ENCODE results near the gene SLC43A2.
"Not testable (repeated sequence)": the region's sequence is repeated elsewhere in the genome, so short reads cannot be mapped to it uniquely, and the experiment has no call there.

Gene SLC43A2

DNA sequence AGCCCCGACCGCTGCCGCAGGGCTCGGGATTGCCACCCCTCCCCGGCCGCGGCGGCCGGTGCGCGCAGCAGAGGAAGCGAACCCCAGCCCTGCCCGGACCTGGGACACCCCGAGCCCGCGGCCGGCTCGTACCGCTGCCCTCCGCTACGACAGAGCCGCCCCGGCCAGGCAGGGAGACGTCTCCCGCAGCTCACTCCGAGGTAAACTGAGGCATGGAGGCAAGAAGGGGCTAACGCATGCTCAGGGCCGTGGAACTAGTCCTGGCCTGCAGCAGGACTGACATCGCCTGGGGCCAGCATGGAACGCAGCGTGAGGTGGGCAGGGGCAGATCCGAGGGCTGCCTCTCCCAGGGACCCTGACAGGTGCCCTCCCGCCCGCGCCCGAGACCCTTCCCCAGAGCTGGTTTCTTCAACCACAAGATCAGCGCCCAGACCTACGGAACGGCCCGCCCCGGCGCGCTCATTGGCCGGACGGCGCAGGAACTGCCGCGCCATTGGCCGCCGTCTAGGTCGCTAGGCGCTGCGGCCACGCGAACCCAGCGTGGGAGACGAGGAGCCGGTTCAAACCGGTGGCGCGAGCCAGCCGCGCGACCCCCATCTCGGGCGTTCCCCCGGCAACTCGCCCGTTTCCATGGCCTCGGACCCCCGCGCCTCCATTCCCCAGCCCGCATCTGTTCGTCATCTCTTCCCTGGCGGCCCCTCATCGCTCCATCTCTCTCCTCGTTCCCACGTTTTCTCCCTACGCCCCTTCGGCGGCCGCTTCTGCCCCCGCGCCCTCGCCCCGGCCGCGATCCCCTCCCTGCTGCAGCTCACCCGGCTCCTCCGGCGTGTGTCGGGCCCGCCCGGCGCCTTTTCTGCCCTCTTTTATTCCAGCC lies at the start of gene SLC43A2:
TSS of gene SLC43A2 (minus strand) at position 853 of the 874 bp plus-strand sequence. CDS start 960 bp downstream, outside the sequence.
- DNase-seq (ENCODE audit: low spot score) = peak; percentile 87

DNA sequence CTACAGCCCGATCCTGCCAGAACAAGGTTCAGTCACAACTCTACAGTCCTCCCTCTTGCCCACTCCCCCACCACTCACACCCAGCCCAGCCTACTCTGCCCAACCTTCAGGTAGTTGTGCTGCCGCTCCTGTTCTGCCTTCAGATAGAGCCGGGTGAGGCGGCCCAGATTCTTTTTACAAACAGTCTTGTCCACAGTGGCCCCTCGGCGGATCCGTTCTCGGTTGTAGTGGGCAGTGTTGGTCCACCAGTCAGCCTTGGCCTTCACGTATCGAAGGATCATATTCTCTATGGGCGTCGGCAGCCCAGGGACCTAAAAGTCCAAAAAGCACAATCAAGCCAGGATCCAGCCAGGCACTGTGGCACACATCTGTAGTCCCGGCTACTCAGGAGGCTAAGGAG lies 47.8 kb upstream of the SLC43A2 start:
- no peak for DNase-seq (ENCODE audit: low spot score)

- DNase-seq (ENCODE audit: low spot score) = no peak
Observed at GRCh38 chr17:1673041-1673785, 44.6 kb upstream of the SLC43A2 start.

DNA sequence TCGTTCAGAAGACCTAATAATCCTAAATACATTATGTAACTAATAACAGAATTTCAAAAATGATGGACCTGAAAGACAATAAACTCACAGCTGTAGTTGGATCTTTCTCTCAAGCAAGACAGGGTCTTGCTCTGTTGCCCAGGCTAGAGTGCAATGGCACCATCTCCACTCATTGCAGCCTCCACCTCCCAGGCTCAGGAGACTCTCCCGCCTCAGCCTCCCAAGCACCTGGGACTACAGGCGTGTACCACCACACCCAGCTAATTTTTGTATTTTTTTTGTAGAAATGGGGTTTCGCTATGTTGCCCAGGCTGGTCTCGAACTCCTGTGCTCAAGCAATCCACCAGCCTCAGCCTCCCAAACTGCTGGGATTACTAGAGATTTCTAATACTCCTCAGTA lies 35.3 kb upstream of the SLC43A2 start:
- not testable (repeated sequence) for DNase-seq (ENCODE audit: low spot score)

DNA sequence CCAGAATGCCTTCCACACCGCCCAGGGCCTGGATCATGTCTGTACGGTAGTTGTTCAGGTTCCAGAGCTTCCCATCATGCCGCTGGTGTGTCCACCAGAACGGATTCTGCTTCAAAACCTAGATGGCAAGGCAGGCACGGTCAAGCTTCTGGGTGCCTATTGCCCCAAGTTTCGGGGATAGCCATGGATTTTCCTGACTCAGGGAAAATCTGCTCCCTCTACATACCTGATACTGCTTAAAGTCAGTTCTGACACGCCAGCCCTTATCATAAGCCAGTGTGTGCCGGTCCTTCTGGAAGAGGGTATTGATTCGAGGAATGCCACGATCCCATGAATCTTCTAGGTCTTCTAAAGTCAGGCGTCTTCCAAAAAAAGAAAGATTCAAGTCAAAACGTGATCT lies 32.4 kb upstream of the SLC43A2 start:
- DNase-seq (ENCODE audit: low spot score) = no peak

- no peak for DNase-seq (ENCODE audit: low spot score)
Observed at GRCh38 chr17:1658100-1658499, 29.5 kb upstream of the SLC43A2 start.

- no peak for DNase-seq (ENCODE audit: low spot score)
Observed at GRCh38 chr17:1653735-1654134, 25.1 kb upstream of the SLC43A2 start.

DNA sequence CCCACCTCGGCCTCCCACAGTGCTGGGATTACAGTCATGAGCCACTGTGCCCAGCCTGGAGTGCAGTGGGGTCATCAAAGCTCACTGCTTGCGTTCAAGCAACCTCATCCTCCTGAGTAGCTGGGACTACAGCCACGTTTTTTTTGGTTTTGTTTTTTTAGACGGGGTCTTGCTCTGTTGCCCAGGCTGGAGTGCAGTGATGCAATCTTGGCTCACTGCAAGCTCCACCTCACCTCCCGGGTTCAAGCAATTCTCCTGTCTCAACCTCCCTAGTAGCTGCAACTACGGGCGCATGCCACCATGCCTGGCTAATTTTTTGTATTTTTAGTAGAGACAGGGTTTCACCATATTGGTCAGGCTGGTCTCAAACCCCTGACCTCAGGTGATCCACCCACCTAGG lies 24.2 kb upstream of the SLC43A2 start:
- DNase-seq (ENCODE audit: low spot score) = not testable (repeated sequence)

- DNase-seq (ENCODE audit: low spot score) = no peak
Observed at GRCh38 chr17:1651559-1651844, 22.9 kb upstream of the SLC43A2 start.

GRCh38 chr17:1650731-1651558 lies 22.3 kb upstream of the SLC43A2 start:
- no peak for DNase-seq (ENCODE audit: low spot score)

- DNase-seq (ENCODE audit: low spot score) = no peak
Observed at GRCh38 chr17:1649844-1650501, 21.3 kb upstream of the SLC43A2 start, which contains the start of gene RILP. TSS of gene RILP (minus strand) at chr17:1649866. CDS start at chr17:1649804, 62 bp downstream.

DNA sequence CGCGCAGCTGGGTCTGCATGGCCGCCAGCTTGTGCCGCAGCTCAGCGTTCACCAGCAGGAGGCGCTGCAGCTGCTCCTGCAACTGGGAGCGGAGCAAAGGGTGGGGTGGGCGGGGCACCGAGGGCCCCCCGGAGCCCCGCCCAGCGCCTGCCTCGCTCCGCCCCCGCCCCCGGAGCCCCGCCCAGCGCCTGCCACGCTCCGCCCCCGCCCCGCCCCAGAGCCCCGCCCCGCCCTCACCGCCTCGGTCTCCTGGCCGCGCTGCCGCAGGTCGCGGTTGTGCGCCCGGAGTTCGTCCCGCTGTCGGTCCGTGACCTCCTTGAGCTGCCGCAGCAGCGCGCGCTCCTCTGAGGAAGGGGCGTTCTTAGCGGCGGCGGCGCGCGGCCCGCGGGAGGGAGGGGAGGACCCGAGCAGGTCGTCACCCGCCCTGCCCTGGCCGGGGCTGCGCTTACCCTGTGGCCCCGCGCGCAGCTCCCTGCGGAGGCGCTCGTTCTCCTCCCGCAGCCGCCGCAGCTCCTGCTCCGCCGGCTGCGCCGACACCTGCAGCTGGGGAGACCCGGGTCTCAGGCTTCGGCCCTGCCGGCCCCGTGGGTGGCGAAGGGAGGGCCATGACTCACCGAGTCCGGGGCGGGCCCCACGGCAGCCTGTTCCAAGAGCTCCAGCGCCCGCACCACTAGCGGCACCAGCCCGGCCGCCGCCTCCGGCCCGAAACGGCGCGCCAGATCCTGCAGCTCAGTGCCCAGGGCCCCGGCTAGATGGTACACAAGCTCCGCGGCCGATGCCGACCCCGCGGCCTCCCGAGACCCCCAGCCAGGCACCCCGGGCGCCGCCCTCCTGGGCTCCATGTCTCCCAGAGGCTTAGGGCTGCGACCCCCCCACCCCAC lies 20.6 kb upstream of the SLC43A2 start:
- peak; percentile 94 for DNase-seq (ENCODE audit: low spot score)

DNA sequence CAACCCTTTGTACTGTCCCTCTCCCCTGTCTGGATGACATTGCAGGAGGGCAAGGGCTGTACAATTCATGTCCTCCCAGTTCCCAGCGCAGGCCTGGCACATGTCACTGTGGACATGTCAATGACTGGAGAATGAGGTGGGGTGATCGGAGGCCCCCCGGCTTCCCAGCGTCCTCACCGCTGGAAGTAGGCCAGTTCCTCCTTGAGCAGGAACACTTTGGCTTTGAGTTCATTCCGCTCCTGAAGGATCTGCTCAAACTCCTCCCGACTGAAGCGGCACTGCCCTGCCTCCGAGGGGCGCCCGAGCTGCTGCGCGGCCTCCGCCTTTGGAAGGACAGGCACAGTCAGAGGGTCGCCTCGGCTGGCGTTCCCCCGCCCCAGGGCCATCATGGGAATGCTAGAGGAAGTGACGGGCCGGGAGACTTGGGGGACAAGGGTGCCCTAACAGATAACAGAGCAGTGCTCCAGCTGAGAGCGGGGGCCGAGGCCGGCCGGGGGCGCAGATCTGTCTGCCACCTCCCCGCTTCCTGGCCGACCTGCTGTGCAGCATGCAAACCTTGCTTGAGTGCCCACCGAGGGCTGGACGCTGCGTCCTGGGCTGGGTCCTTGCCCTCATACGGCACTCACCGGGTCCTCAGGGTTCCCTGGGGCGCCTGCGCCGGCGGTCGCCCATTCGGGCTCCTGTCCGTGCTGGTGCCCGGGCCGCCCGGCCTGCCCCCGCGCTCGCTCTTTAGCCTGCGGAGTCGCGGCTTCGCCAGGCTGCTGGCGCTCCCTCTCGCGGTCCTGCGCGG lies 19.7 kb upstream of the SLC43A2 start:
- no peak for DNase-seq (ENCODE audit: low spot score)

- no peak for DNase-seq (ENCODE audit: low spot score)
Observed at GRCh38 chr17:1647802-1648171, 19.2 kb upstream of the SLC43A2 start.

- no peak for DNase-seq (ENCODE audit: low spot score)
Observed at GRCh38 chr17:1646199-1646875, 17.7 kb upstream of the SLC43A2 start.

DNA sequence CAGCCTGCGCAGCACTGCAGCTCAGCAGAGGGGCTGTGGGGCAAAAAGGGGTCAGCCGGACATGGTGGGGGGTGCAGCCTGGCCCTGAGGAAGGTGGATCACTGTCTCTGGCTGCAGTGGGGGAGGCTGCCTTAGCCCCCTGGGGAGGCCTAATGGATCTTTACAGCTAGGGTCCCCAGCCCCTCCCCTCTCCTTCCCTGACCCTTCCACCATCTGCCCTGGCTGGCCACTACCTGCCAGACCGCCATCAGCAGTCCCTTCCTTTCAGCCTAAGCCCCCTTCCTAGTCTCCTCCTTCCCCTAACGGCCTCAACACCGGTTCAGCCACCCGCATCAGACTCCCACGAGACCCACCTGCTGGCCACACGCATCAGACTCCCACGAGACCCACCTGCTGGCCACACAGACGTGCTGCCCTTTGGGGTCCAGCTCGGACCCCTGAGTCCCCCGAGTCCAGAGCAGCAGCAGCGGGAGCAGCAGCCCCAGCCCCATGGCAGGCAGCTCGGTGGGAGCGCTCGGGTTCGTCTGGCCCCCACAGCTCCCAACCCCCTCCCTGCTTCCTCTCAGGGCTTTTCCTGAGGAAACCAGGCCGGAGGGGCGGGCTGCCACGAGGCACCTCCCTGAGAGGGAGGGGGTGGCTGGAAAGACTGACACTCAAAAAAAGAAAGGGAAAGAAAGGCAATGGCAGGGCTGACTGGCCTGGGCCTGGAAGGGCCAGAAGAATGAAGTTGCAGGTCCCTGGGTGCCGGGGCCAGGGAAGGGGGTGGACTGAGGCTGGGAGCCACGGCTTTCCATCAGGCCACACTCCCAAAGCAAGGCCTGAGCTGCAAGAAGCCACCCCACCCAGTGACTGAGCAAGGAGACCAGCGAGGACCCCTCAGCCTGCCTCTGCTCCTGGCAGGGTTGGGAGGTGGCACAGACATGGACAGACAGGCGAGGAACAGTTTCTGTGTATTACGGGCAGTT lies 16.9 kb upstream of the SLC43A2 start, which contains the start of gene SCARF1:
TSS of gene SCARF1 (minus strand) at position 526 of the 965 bp plus-strand sequence. CDS start at position 491, 35 bp downstream.
- DNase-seq (ENCODE audit: low spot score) = no peak

- no peak for DNase-seq (ENCODE audit: low spot score)
Observed at GRCh38 chr17:1644493-1645206, 16.0 kb upstream of the SLC43A2 start.
